Measurements from ENCODE around the gene GRN.

DNA sequence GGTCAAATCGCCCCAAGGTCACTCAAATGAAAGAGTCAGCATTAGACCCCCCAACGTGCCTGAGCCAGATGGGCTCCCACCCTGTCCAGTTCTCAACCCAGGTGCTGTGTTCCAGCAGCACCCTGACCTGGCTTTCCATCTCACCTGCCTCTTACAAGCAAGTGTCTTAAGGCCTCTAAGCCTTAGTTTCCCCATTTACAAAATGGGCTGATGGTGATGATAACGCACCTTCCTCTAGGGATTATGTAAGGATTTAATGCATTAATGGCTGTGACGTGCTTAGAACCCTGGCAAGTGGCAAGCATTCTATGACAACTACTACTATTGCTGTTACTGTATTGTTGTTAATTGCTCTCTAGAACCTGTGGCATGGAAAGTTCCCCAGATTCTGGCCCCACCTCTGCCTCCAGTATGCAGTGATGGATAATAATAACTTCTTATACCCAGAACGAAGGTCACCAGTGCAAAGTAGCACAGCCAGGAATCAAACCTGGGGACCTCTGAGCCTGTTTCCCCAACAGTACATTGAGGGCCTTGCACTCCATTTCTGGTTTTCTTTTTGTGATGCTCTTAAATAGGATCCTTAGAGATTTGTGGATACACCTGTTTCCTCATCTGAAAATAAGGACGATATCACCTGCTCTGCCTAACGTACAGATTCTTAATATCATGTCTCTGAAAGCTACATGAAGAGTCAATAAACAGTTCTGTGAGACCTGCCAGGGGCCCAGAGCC, 17.2 kb upstream of the GRN start:
- TF ChIP-seq, protein P1, sequence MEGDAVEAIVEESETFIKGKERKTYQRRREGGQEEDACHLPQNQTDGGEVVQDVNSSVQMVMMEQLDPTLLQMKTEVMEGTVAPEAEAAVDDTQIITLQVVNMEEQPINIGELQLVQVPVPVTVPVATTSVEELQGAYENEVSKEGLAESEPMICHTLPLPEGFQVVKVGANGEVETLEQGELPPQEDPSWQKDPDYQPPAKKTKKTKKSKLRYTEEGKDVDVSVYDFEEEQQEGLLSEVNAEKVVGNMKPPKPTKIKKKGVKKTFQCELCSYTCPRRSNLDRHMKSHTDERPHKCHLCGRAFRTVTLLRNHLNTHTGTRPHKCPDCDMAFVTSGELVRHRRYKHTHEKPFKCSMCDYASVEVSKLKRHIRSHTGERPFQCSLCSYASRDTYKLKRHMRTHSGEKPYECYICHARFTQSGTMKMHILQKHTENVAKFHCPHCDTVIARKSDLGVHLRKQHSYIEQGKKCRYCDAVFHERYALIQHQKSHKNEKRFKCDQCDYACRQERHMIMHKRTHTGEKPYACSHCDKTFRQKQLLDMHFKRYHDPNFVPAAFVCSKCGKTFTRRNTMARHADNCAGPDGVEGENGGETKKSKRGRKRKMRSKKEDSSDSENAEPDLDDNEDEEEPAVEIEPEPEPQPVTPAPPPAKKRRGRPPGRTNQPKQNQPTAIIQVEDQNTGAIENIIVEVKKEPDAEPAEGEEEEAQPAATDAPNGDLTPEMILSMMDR (IDR thresholded peaks at IDR 0.05): no peak
- TF ChIP-seq POLR2A (IDR thresholded peaks at IDR 0.05) (no peak), POLR2AphosphoS5 (IDR thresholded peaks at IDR 0.05) (no peak)

All from breast epithelium (tissue), 3 donors.